ENCODE data around the gene ING1.

DNA sequence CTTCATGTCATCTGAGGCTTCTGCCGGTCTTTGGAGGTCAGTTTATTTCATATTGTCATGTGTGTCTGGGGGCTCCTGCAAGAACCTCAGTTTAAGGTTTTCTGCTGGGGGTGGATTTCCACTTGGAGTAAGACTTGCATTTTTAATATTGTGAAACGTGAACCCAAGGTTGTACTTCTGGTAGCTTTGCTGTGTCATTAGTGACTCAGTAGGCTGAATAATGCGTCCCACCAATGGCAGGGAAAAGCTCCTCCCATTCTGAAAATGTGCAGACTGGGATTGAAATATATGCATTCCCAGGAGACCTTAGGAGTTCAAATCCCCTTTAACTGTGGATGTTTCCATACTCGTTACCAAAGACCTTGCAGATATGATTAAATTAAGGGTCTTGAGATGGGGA, 46.2 kb downstream of the ING1 start:
- TF ChIP-seq YY1 (IDR thresholded peaks at IDR 0.05; ENCODE audit: insufficient read depth, insufficient read length) (no peak), SUZ12 (IDR thresholded peaks at IDR 0.05; ENCODE audit: extremely low read depth, insufficient read depth, insufficient read length) (no peak)

Data from NT2/D1 (cell line).